Middle frontal gyrus (tissue), 1 donor: ENCODE results near the gene RAB11A.

Experiments
- DNase-seq: peaks from one replicate; pipeline ENCODE4 v3.0.0-alpha.2; 2015; ENCODE audit warnings: low spot score; ENCODE audit errors: extremely low spot score

Gene RAB11A

GRCh38 chr15:65937476-65937875 is 68.2 kb downstream of the RAB11A start:
- DNase-seq = no peak

- no peak for DNase-seq
These were observed 69.3 kb downstream of the RAB11A start for GRCh38 chr15:65938604-65939003.

GRCh38 chr15:65939901-65940617 is 70.8 kb downstream of the RAB11A start:
- no peak for DNase-seq

GRCh38 chr15:65940618-65940909 is 71.3 kb downstream of the RAB11A start:
- DNase-seq = no peak
